ENCODE data around the gene INPP5K. TPM values are rescaled to one million over a fixed set of nuclear protein-coding genes. Genes with fewer than 3 reads are reported as not detected.

INPP5K gene
- polyA plus RNA-seq, 1 donor from 2014 or later, result 35.8 TPM

- H3K9me3 ChIP-seq (ENCODE audit: low read length), result no peaks in the 10 kb centered on the region
- no peak overlapping the region for H3K9ac ChIP-seq (ENCODE audit: low read length)
- no peaks in the 10 kb centered on the region for H3F3A ChIP-seq (ENCODE audit: insufficient read depth, low read length, poor library complexity, severe bottlenecking)
- no peaks in the 10 kb centered on the region for H3K9me2 ChIP-seq (ENCODE audit: insufficient read depth, low read length)
- no peaks in the 10 kb centered on the region for H3K27me3 ChIP-seq (ENCODE audit: insufficient read depth, low read depth, low read length)
- H3K79me2 ChIP-seq (replicated peaks; ENCODE audit: insufficient read depth, low read length), result no peaks in the 10 kb centered on the region
- H3K27ac ChIP-seq (ENCODE audit: low read length), result no peak overlapping the region
- no peak overlapping the region for H3K4me2 ChIP-seq (ENCODE audit: low read length)
- H2AFZ ChIP-seq (ENCODE audit: low read depth, low read length), result no peak overlapping the region
- TF ChIP-seq RAD21 (conservative IDR thresholded peaks at IDR 0.05) (no peak), EZH2 (IDR thresholded peaks at IDR 0.05; ENCODE audit: borderline replicate concordance, insufficient read depth, low read length, poor library complexity, severe bottlenecking) (no peak), SMC3 (conservative IDR thresholded peaks at IDR 0.05; ENCODE audit: poor library complexity) (no peak), EP300 (conservative IDR thresholded peaks at IDR 0.05; ENCODE audit: poor library complexity, severe bottlenecking) (no peak), REST (IDR thresholded peaks at IDR 0.05; ENCODE audit: borderline replicate concordance) (no peak), CTCF (IDR thresholded peaks at IDR 0.05; ENCODE audit: poor library complexity, severe bottlenecking) (no peak), MXI1 (conservative IDR thresholded peaks at IDR 0.05; ENCODE audit: poor library complexity, severe bottlenecking) (no peak), TAF1 (IDR thresholded peaks at IDR 0.05; ENCODE audit: low read depth) (no peak), POLR2AphosphoS5 (IDR thresholded peaks at IDR 0.05) (no peak)
- no peaks in the 10 kb centered on the region for H4K20me1 ChIP-seq (ENCODE audit: insufficient read depth)
- no peak overlapping the region for H3K4me3 ChIP-seq (ENCODE audit: low read length)
- H3K36me3 ChIP-seq (ENCODE audit: insufficient read depth, low read length), result no peaks in the 10 kb centered on the region
Measured at GRCh38 chr17:1470755-1471462, 45.5 kb downstream of the INPP5K start.

- no peaks in the 10 kb centered on the region for H3K9me2 ChIP-seq (ENCODE audit: insufficient read depth, low read length)
- no peak overlapping the region for H3K4me2 ChIP-seq (ENCODE audit: low read length)
- H2AFZ ChIP-seq (ENCODE audit: low read depth, low read length), result no peak overlapping the region
- H3K9me3 ChIP-seq (ENCODE audit: low read length), result no peaks in the 10 kb centered on the region
- H3K9ac ChIP-seq (ENCODE audit: low read length), result no peak overlapping the region
- no peaks in the 10 kb centered on the region for H3F3A ChIP-seq (ENCODE audit: insufficient read depth, low read length, poor library complexity, severe bottlenecking)
- H3K36me3 ChIP-seq (ENCODE audit: insufficient read depth, low read length), result no peaks in the 10 kb centered on the region
- no peaks in the 10 kb centered on the region for H3K27me3 ChIP-seq (ENCODE audit: insufficient read depth, low read depth, low read length)
- H4K20me1 ChIP-seq (ENCODE audit: insufficient read depth), result no peaks in the 10 kb centered on the region
- no peak overlapping the region for H3K4me3 ChIP-seq (ENCODE audit: low read length)
- H3K27ac ChIP-seq (ENCODE audit: low read length), result no peak overlapping the region
- TF ChIP-seq RAD21 (conservative IDR thresholded peaks at IDR 0.05) (no peak), SMC3 (conservative IDR thresholded peaks at IDR 0.05; ENCODE audit: poor library complexity) (no peak), TAF1 (IDR thresholded peaks at IDR 0.05; ENCODE audit: low read depth) (no peak), MXI1 (conservative IDR thresholded peaks at IDR 0.05; ENCODE audit: poor library complexity, severe bottlenecking) (no peak), CTCF (IDR thresholded peaks at IDR 0.05; ENCODE audit: poor library complexity, severe bottlenecking) (no peak), EZH2 (IDR thresholded peaks at IDR 0.05; ENCODE audit: borderline replicate concordance, insufficient read depth, low read length, poor library complexity, severe bottlenecking) (no peak), POLR2AphosphoS5 (IDR thresholded peaks at IDR 0.05) (no peak), REST (IDR thresholded peaks at IDR 0.05; ENCODE audit: borderline replicate concordance) (no peak), EP300 (conservative IDR thresholded peaks at IDR 0.05; ENCODE audit: poor library complexity, severe bottlenecking) (no peak)
- H3K79me2 ChIP-seq (replicated peaks; ENCODE audit: insufficient read depth, low read length), result no peaks in the 10 kb centered on the region
Measured at GRCh38 chr17:1470071-1470754, 46.2 kb downstream of the INPP5K start.

Data from neural cell (in vitro differentiated cells).